ENCODE data around the gene PTPA. TPM values are rescaled to one million over a fixed set of nuclear protein-coding genes. Genes with fewer than 3 reads are reported as not detected.
A peak's percentile ranks its signal among the peaks of the same experiment; 100 is the strongest.

PTPA gene
- total RNA-seq, result 20.0 TPM

DNA sequence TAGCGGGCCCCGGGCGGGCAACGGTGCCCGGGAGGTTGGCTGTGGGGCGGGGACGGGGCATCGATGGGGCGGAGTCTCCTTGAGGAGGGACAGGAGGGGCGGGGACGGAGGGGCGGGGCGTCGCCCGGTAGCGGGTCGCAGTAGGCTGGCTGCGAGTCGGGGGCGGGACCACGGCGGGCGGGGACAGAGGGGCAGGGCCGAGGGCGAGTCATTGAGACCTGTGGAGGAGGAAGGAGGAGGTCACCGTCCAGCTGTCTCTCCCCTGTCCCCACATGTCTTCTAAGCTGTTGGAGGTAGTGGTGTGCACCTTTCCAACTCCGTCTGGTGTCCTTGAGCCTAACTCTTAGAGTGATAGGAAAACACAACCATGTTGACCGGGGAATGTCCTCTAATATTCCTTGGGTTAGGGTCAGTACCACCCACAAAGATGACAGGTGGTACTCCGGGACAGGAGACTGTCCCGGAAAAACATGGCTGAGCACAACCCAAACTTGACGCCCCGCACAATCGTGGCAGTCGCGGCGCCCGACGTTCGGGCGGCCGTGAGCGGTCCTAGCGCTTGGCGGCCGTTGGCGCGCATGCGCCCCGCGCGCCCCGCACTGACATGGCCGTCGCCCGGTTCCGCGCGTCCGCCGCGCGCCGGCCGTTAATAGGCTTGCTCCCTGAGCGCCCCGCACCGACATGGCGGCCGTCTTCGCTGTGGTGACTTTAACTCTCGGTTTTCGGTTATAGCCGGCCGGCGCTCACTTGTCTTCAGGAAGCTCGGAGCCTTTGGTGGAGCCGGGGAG lies at the start of gene PTPA, which contains the start of gene CRAT:
Gene PTPA, plus strand, starts transcription at position 676 of the 788 bp plus-strand sequence. CDS start 186 bp downstream, outside the sequence.
Gene CRAT, minus strand, starts transcription at position 54 of the 788 bp plus-strand sequence. CDS start 284 bp downstream, outside the sequence.
- Histone ChIP-seq H3K9me3 (ENCODE audit: low read depth, low read length) (no peaks in the 10 kb centered on the region), H3K4me3 (ENCODE audit: low read length) (peak within 1 kb of the TSS; percentile 97), H3K27me3 (ENCODE audit: insufficient read depth, low read length) (no peaks in the 10 kb centered on the region), H3K4me1 (ENCODE audit: insufficient read depth, low read length) (peaks cover 49% of the 10 kb centered on the region)

DNA sequence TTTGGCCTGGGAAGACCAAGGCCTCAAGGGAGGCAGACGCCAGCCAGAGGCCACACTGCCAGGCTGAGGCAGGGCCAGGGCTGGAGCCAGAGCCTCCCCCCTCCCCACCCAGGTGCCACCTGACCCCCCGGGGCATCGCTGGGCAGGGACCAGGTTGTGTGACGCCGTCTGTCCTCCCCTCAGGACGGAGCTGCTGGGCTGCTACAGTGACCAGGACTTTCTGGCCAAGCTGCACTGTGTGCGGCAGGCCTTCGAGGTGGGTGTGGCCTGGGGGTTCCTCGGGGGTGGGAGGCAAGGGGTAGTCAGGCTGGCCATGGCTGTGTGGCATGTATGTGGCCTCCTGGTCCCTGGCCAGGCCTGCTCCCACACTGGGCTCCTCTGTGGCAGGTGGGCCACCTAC lies 48.2 kb upstream of the PTPA start:
- H3K4me1 ChIP-seq (ENCODE audit: insufficient read depth, low read length), result peaks cover 16% of the 10 kb centered on the region
- no peaks in the 10 kb centered on the region for H3K27me3 ChIP-seq (ENCODE audit: insufficient read depth, low read length)
- no peak overlapping the region for H3K4me3 ChIP-seq (ENCODE audit: low read length)
- no peaks in the 10 kb centered on the region for H3K9me3 ChIP-seq (ENCODE audit: low read depth, low read length)

DNA sequence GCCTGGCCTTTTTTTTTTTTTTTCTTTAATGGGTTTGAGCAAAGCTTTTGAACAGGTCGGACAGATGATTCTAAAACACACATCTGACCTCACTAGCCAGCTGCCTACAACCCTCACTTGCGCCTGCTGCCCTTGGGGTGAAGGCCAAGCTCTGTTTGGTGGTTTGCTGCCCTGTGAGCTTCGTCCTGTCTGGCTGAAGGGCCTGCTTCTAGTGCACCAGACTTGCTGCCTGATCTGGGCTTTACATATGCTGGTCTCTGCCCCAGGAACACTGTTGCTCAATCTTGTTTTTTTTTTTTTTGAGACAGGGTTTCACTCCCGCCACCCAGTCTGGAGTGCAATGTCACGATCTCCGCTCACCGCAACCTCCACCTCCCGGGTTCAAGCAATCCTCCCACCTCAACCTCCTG lies 46.7 kb upstream of the PTPA start:
- H3K4me3 ChIP-seq (ENCODE audit: low read length), result no peak overlapping the region
- H3K4me1 ChIP-seq (ENCODE audit: insufficient read depth, low read length), result peaks cover 16% of the 10 kb centered on the region
- H3K9me3 ChIP-seq (ENCODE audit: low read depth, low read length), result no peaks in the 10 kb centered on the region
- no peaks in the 10 kb centered on the region for H3K27me3 ChIP-seq (ENCODE audit: insufficient read depth, low read length)

DNA sequence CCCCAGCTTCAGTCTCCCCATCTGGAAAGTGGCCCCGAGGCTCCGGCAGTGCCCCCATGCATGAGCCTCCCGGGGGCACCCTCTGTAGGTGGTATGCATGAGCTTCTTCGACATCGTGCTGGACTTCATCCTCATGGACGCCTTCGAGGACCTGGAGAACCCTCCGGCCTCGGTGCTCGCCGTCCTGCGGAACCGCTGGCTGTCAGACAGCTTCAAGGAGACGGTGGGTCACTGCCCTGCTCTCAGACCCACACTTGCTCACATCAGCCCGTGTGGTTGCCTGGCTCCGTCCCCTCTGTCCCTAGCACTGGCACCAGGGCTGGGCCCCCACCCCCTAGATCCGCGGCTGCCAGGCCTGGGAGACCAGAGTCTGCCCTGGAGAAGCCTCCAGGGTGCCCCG lies 43.1 kb upstream of the PTPA start:
- Histone ChIP-seq H3K27me3 (ENCODE audit: insufficient read depth, low read length) (no peaks in the 10 kb centered on the region), H3K9me3 (ENCODE audit: low read depth, low read length) (no peaks in the 10 kb centered on the region), H3K4me1 (ENCODE audit: insufficient read depth, low read length) (peaks cover 28% of the 10 kb centered on the region), H3K4me3 (ENCODE audit: low read length) (no peak overlapping the region)

DNA sequence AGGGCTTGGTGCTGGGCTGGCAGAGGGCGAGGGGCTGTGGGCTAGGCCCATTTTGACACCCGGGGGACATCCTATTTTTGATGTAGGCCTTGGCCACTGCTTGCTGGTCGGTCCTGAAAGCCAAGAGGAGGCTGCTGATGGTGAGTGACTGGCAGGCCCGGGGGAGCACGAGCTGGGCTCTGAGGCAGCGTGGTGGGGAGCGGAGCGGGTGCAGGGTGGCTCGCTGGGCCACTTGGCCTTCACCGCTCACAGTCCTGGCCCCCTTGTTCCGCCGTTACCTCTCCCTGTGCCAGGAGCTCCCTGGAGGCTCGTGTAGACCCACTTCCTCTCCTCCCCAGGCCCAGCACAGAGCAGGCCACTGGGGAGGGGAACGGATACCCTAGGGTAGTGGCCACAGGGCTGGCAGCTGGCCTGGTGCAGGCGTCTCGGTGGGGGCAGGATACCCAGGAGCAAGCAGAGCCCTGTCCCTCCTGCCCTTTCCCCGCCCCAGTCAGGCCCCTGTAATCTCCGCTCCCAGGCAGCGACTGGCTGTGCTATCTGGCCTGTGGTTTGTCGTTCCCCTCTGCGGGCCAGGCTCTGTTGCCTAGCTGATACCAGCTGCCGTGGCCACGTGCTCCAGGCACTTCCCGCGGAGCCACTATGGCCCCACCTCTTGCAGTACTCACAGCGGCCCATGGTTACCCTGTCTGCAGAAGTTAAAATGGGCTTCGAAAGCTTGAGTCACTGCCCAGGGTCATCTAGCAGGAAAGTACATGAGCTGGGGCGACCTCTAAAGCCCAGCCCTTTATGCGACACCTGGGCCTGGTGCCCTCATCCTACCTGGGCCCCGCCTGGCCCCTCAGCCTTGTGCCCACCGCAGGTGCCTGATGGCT lies 42.0 kb upstream of the PTPA start:
- Histone ChIP-seq H3K27me3 (ENCODE audit: insufficient read depth, low read length) (no peaks in the 10 kb centered on the region), H3K9me3 (ENCODE audit: low read depth, low read length) (no peaks in the 10 kb centered on the region), H3K4me1 (ENCODE audit: insufficient read depth, low read length) (peaks cover 28% of the 10 kb centered on the region), H3K4me3 (ENCODE audit: low read length) (no peak overlapping the region)

DNA sequence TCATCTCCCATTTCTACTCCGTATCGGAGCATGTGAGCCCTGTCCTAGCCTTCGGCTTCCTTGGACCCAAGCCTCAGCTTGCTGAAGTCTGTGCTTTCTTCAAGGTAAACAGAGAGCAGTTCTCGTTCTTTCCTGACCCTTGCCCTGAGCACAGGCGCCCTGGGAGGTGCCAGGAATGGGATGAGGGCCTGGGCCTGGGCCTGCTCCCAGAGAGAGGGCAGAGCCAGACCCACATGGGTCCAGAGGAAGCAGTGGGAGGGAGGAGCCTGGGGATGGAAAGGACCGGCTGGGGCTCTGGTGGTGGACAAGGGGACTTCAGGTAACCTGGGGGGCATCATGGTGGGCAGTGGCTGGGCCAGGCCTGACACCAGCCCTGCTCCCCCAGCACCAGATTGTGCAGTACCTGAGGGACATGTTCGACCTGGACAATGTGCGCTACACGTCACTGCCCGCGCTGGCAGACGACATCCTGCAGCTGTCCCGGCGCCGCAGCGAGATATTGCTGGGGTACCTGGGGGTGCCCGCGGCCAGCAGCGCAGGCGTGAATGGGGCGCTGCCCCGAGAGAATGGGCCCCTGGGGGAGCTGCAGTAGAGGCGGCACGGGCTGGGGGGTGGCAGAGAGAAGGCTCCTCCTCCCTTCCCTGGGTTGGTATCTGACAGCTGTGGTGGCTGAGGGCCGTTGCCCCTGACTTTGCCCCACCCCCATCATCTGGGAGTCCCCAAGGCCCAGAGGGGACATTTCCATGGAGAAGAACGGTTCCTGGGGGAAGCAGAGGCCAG lies 41.2 kb upstream of the PTPA start:
- Histone ChIP-seq H3K27me3 (ENCODE audit: insufficient read depth, low read length) (no peaks in the 10 kb centered on the region), H3K4me1 (ENCODE audit: insufficient read depth, low read length) (peaks cover 28% of the 10 kb centered on the region), H3K4me3 (ENCODE audit: low read length) (no peak overlapping the region), H3K9me3 (ENCODE audit: low read depth, low read length) (no peaks in the 10 kb centered on the region)

DNA sequence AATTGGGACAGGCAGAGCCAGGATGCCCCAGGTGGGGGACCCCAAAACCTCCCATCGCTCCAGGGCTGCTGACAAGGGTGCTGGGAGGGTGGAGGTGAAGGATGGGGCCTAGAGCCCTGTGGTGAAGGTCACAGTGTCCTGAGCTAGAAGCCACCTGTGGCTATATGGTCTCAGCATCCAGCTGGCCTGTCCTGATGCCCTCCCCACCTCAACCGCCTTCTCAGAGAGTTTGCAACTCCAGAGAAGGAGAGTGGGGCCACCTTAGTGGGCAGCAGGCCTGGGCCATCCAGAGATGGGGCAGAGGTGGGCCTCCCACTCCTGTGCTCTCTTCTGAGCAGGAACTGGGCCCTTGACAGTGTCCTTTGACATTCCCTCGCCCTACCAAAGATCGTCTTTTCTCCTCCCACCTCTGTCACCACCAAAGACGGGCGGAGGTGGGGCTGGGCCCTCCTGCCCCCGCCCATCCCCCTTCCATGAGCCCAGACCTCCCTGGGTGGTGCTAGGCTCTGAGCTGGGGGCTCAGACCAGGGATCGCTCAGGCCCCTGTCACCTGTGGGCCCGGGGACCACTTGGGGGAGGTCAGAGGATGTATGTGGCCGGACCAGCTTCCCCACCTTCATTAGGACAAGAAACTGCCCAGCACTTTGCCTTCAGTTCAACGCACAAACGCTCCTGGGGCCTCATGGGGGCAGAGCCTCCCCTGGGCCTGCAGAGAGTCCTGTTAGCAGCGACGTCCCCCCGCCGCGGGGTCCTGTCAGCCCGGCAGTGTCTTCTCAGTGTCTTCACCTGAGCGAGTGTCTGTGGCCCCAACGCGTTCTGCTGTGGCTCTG lies 40.3 kb upstream of the PTPA start:
- Histone ChIP-seq H3K27me3 (ENCODE audit: insufficient read depth, low read length) (no peaks in the 10 kb centered on the region), H3K9me3 (ENCODE audit: low read depth, low read length) (no peaks in the 10 kb centered on the region), H3K4me3 (ENCODE audit: low read length) (no peak overlapping the region), H3K4me1 (ENCODE audit: insufficient read depth, low read length) (peaks cover 28% of the 10 kb centered on the region)

DNA sequence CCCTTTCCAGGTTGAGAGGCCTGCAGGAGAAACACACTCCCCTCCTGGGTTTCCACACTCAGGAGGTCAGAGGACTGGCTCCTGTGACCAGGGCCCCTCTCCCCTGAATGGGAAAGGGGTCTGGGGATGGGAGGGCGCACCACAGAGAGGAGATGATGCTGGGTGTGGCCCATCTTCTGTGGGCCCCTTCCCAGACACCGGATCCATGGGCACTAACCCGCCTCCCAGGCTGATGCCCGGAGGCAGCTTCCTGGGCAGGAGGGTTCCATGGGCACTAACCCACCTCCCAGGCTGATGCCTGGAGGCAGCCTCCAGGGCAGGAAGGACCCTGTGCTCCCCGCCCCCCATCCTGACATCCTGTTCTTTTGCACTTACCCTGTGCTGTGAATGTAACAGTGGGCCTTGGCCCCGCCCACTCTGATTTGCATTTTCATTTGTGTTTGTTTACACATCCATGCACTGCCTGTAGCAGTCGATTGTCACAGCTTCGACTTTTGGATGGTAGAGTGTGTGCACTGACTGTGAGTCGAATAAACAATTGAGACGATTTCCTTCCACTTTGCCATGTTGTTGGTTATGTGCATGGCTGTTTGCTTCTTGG lies 39.6 kb upstream of the PTPA start:
- Histone ChIP-seq H3K4me1 (ENCODE audit: insufficient read depth, low read length) (peaks cover 28% of the 10 kb centered on the region), H3K9me3 (ENCODE audit: low read depth, low read length) (no peaks in the 10 kb centered on the region), H3K4me3 (ENCODE audit: low read length) (no peak overlapping the region), H3K27me3 (ENCODE audit: insufficient read depth, low read length) (no peaks in the 10 kb centered on the region)

DNA sequence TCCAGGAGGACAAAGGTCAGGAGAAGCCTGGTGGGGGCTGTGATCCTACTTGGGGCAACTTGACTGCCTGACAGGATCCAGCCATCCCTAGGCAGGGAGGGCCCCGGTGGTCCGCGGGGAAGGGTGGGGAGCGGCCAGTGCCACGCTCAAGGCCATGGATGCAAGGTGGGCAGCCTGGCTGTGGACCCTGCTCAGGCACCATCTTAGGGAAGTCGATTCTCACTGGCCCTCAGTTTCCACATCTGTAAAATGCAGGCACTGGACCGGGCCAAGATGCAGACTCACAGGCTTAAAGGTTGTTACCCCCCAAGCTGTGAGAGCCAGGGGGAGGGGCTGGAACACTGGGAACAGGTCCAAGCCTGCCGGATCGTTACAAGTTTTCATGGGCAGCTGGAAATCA lies 39.0 kb upstream of the PTPA start:
- Histone ChIP-seq H3K4me1 (ENCODE audit: insufficient read depth, low read length) (peaks cover 28% of the 10 kb centered on the region), H3K4me3 (ENCODE audit: low read length) (no peak overlapping the region), H3K27me3 (ENCODE audit: insufficient read depth, low read length) (no peaks in the 10 kb centered on the region), H3K9me3 (ENCODE audit: low read depth, low read length) (no peaks in the 10 kb centered on the region)

DNA sequence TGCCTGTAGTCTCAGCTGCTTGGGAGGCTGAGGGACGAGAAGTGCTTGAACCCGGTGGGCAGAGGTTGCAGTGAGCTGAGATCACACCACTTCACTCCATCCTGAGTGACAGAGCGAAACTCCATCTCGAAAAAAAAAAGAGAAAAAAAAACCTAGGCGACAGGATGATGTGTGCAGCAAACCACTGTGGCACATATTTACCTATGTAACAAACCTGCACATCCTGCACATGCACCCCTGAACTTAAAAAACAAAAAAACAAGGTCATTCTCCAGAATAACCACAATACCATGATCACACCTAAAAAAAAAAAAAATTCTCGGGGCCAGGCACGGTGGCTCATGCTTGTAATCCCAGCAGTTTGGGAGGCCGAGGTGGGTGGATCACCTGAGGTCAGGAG lies 37.8 kb upstream of the PTPA start:
- Histone ChIP-seq H3K9me3 (ENCODE audit: low read depth, low read length) (no peaks in the 10 kb centered on the region), H3K27me3 (ENCODE audit: insufficient read depth, low read length) (no peaks in the 10 kb centered on the region), H3K4me1 (ENCODE audit: insufficient read depth, low read length) (peaks cover 23% of the 10 kb centered on the region), H3K4me3 (ENCODE audit: low read length) (no peak overlapping the region)

DNA sequence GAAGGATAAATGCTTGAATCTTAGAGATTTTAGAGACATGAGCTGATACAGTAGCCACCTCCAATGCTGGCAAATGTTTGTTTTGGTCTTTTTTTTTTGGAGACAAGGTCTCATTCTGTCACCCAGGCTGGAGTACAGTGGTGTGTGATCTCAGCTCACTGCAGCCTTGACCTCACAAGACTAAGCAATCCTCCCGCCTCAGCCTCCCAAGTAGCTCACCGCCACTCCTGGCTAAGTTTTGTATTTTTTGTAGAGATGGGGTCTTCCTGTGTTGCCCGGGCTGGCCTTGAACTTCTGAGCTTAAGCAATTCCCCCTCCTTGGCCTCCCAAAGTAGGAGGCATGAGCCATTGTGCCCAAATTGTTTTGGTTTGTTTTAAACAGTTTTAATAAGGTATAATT lies 37.1 kb upstream of the PTPA start:
- Histone ChIP-seq H3K27me3 (ENCODE audit: insufficient read depth, low read length) (no peaks in the 10 kb centered on the region), H3K4me1 (ENCODE audit: insufficient read depth, low read length) (peaks cover 16% of the 10 kb centered on the region)

DNA sequence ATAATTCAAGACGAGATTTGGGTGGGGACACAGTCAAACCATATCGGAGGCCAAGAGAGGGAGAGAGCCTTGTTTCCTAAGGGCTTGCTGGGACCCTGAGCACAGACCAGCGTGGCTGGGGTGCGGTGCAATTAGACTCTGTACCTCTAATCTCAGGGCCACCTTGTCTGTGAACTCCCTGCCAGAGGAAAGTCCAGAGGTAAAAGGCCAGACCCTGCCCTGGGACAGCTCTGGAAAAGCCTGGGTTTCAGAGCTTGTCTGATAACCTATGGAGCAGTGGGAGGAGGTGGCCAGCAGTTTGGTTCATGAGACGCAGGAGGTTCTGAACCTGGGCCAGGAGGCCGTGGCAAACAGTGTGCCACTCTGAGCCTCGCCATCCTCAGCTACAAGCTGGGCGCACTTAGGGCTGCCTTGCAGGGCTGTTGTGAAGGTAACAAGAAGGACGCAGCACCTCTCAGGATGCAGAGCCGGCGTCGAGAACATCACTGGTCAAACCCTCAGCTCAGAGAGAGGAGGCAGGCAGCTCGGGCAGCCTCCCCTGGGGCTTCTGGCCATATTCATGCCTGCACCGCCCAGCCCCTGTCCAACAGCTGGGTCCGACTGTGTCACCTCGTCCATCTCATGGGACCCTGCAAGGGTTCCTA lies 35.1 kb upstream of the PTPA start:
- Histone ChIP-seq H3K27me3 (ENCODE audit: insufficient read depth, low read length) (no peaks in the 10 kb centered on the region), H3K9me3 (ENCODE audit: low read depth, low read length) (no peaks in the 10 kb centered on the region), H3K4me1 (ENCODE audit: insufficient read depth, low read length) (peaks cover 7% of the 10 kb centered on the region), H3K4me3 (ENCODE audit: low read length) (no peak overlapping the region)

More for the DNA sequence above, 37.1 kb upstream of the PTPA start:
- no peaks in the 10 kb centered on the region for H3K9me3 ChIP-seq (ENCODE audit: low read depth, low read length)
- no peak overlapping the region for H3K4me3 ChIP-seq (ENCODE audit: low read length)

DNA sequence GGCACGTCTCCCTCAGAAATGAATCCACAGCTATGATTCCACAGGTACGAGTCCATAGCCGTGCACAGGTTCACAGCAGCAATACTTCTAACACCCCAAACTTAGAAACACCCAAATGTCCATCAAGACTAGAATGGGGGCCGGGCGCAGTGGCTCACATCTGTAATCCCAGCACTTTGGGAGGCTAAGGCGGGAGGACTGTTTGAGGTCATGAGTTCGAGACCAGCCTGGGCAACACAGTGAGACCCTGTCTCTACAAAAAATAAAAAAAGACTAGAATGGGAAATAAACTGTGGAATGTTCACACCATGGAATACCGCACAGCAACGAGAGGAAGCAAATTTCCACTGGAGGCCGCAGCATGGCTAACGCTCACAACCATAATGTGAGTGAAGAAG lies 34.6 kb upstream of the PTPA start:
- Histone ChIP-seq H3K9me3 (ENCODE audit: low read depth, low read length) (no peaks in the 10 kb centered on the region), H3K4me3 (ENCODE audit: low read length) (no peak overlapping the region), H3K4me1 (ENCODE audit: insufficient read depth, low read length) (peaks cover 10% of the 10 kb centered on the region), H3K27me3 (ENCODE audit: insufficient read depth, low read length) (no peaks in the 10 kb centered on the region)
